Nephron (organoid): ENCODE results near the gene ZDBF2.

Experiments used
- H3K27ac Mint-ChIP-seq, 3 experiments: 2 replicates each; pipeline ENCODE4 v1.8.0; 2020; ENCODE audit warnings: mixed read lengths in 3 of 3, mild to moderate bottlenecking in 2 of 3, moderate library complexity in 1 of 3
- H3K27me3 Mint-ChIP-seq: 2 replicates; pipeline ENCODE4 v1.8.0; 2021; ENCODE audit warnings: low read depth, mild to moderate bottlenecking, moderate library complexity, mixed read lengths
- H3K36me3 Mint-ChIP-seq: 2 replicates; pipeline ENCODE4 v1.8.0; 2020; ENCODE audit warnings: low read depth, mixed read lengths
- H3K4me1 Mint-ChIP-seq: 2 replicates; pipeline ENCODE4 v1.8.0; 2020; ENCODE audit warnings: mixed read lengths
- H3K4me3 Mint-ChIP-seq, 3 experiments: 2 replicates each; pipeline ENCODE4 v1.8.0; 2020; ENCODE audit warnings: mild to moderate bottlenecking in 3 of 3, mixed read lengths in 3 of 3, moderate library complexity in 2 of 3
- H3K9me3 Mint-ChIP-seq: 2 replicates; pipeline ENCODE4 v1.8.0; 2020; ENCODE audit warnings: mixed read lengths
- CTCF ChIP-seq, 3 experiments: fragments of 200-600 bp; sonication (generic); IDR thresholded peaks; one replicate each; pipeline ENCODE4 v1.5.0; 2021; ENCODE audit warnings: antibody characterized with exemption in 3 of 3; ENCODE audit not compliant: unreplicated experiment in 3 of 3

Gene ZDBF2

GRCh38 chr2:206263959-206264603 is 10.4 kb upstream of the ZDBF2 start:
- no peak for TF ChIP-seq CTCF (IDR thresholded peaks at IDR 0.05; ENCODE audit: unreplicated experiment in 3 of 3)
- H3K27ac Mint-ChIP-seq, result no peak overlapping the region
- H3K27me3 Mint-ChIP-seq, result peaks cover 24% of the 10 kb centered on the region
- no peaks in the 10 kb centered on the region for H3K36me3 Mint-ChIP-seq
- H3K9me3 Mint-ChIP-seq, result no peaks in the 10 kb centered on the region
- H3K4me3 Mint-ChIP-seq, result no peak overlapping the region
- peaks cover 8% of the 10 kb centered on the region for H3K4me1 Mint-ChIP-seq

GRCh38 chr2:206266130-206267125 is 8.0 kb upstream of the ZDBF2 start:
- no peaks in the 10 kb centered on the region for H3K9me3 Mint-ChIP-seq
- no peak overlapping the region for H3K4me3 Mint-ChIP-seq
- no peak overlapping the region for H3K27ac Mint-ChIP-seq
- no peaks in the 10 kb centered on the region for H3K4me1 Mint-ChIP-seq
- TF ChIP-seq CTCF (IDR thresholded peaks at IDR 0.05; ENCODE audit: unreplicated experiment in 3 of 3), result no peak
- H3K27me3 Mint-ChIP-seq, result peaks cover 18% of the 10 kb centered on the region
- H3K36me3 Mint-ChIP-seq, result no peaks in the 10 kb centered on the region

- no peak overlapping the region for H3K27ac Mint-ChIP-seq
- H3K36me3 Mint-ChIP-seq, result no peaks in the 10 kb centered on the region
- no peaks in the 10 kb centered on the region for H3K9me3 Mint-ChIP-seq
- H3K4me3 Mint-ChIP-seq, result no peak overlapping the region
- H3K4me1 Mint-ChIP-seq, result no peaks in the 10 kb centered on the region
- TF ChIP-seq CTCF (IDR thresholded peaks at IDR 0.05; ENCODE audit: unreplicated experiment in 3 of 3), result no peak
- peaks cover 23% of the 10 kb centered on the region for H3K27me3 Mint-ChIP-seq
Measured at GRCh38 chr2:206267567-206267966, 6.9 kb upstream of the ZDBF2 start.

- peaks cover 8% of the 10 kb centered on the region for H3K27me3 Mint-ChIP-seq
- peak overlapping the region in 1 of 3 experiments; percentile 56 for H3K4me3 Mint-ChIP-seq
- peaks cover 17% of the 10 kb centered on the region for H3K4me1 Mint-ChIP-seq
- TF ChIP-seq CTCF (IDR thresholded peaks at IDR 0.05; ENCODE audit: unreplicated experiment in 3 of 3), result no peak
- no peak overlapping the region for H3K27ac Mint-ChIP-seq
- no peaks in the 10 kb centered on the region for H3K9me3 Mint-ChIP-seq
- H3K36me3 Mint-ChIP-seq, result no peaks in the 10 kb centered on the region
Measured at GRCh38 chr2:206271065-206271464, 3.4 kb upstream of the ZDBF2 start.

- TF ChIP-seq CTCF (IDR thresholded peaks at IDR 0.05; ENCODE audit: unreplicated experiment in 3 of 3), result no peak
- Mint-ChIP-seq H3K27ac (peak overlapping the region; percentile 83 to 89 (median 84)), H3K4me1 (peaks cover 28% of the 10 kb centered on the region), H3K27me3 (peaks cover 5% of the 10 kb centered on the region), H3K9me3 (no peaks in the 10 kb centered on the region), H3K4me3 (peak overlapping the region; percentile 86 to 93 (median 90)), H3K36me3 (no peaks in the 10 kb centered on the region)
Measured at GRCh38 chr2:206273905-206274304, 558 bp upstream of the ZDBF2 start.
